H1 (cell line): ENCODE measurements around the gene INPP4A. TPM values are rescaled to one million over a fixed set of nuclear protein-coding genes. Genes with fewer than 3 reads are reported as not detected.

Experiments used
- CTCF ChIA-PET: fragments of 300-600 bp; sonication (Branson Sonifier 250); formaldehyde crosslinking; loops from one replicate; lab custom pipeline; 2021; ENCODE audit not compliant: partially characterized antibody; lab: Charles Lee
- POLR2A ChIA-PET: fragments of 300-600 bp; sonication (Branson Sonifier 250); formaldehyde crosslinking; loops from one replicate; lab custom pipeline; 2021; ENCODE audit warnings: inconsistent platforms; ENCODE audit not compliant: partially characterized antibody; lab: Charles Lee
- DNase-seq, 2 experiments: peaks; one replicate each; pipeline versions ENCODE4 v3.0.0 to v3.0.0-alpha.2; 2010 to 2022; ENCODE audit warnings: low spot score in 2 of 2, low read depth in 1 of 2, mixed read lengths in 1 of 2
- FAIRE-seq: peaks from 2 replicates; lab custom pipeline; 2011; peaks lifted over from hg19 to GRCh38; lab: Jason Lieb, UNC
- H2AFZ ChIP-seq: 2 replicates; pipeline ENCODE4 v1.8.1; 2012; ENCODE audit warnings: low read length, inconsistent platforms
- H2AK5ac ChIP-seq: 2 replicates; pipeline ENCODE4 v1.6.1; 2013; ENCODE audit warnings: low read depth, low read length
- H2BK120ac ChIP-seq: replicated peaks from 2 replicates; pipeline ENCODE3; 2013; ENCODE audit warnings: low read depth, low read length, inconsistent platforms
- H2BK12ac ChIP-seq: 2 replicates; pipeline ENCODE4 v1.6.1; 2013; ENCODE audit warnings: low read depth, low read length
- H2BK15ac ChIP-seq: 2 replicates; pipeline ENCODE4 v1.6.1; 2013; ENCODE audit warnings: low read length
- H2BK20ac ChIP-seq: 2 replicates; pipeline ENCODE4 v1.6.1; 2013; ENCODE audit warnings: low read length
- H2BK5ac ChIP-seq: 2 replicates; pipeline ENCODE4 v1.6.1; 2013; ENCODE audit warnings: low read depth, low read length
- H3K14ac ChIP-seq: 2 replicates; pipeline ENCODE4 v1.6.1; 2013; ENCODE audit warnings: inconsistent platforms; ENCODE audit not compliant: insufficient read length
- H3K18ac ChIP-seq: 2 replicates; pipeline ENCODE4 v1.6.1; 2013; ENCODE audit warnings: low read length; ENCODE audit errors: extremely low read depth
- H3K23ac ChIP-seq: 2 replicates; pipeline ENCODE4 v1.6.1; 2013; ENCODE audit warnings: inconsistent platforms; ENCODE audit not compliant: insufficient read length
- H3K23me2 ChIP-seq: 2 replicates; pipeline ENCODE4 v1.6.1; 2013; ENCODE audit warnings: low read depth, low read length
- H3K27ac ChIP-seq: 2 replicates; pipeline ENCODE4 v1.6.1; 2011; ENCODE audit warnings: low read depth, low read length, inconsistent platforms
- H3K27me3 ChIP-seq, 4 experiments: replicated peaks in 1 of 4; 1 replicate in 1 of 4; 2 replicates in 3 of 4; pipeline versions ENCODE4 v1.6.1 to v1.8.1; 2011 to 2013; ENCODE audit warnings: low read length in 3 of 4, mild to moderate bottlenecking in 3 of 4, inconsistent platforms in 2 of 4, mixed read lengths in 2 of 4, moderate library complexity in 1 of 4; ENCODE audit not compliant: control insufficient read depth in 3 of 4, insufficient read depth in 3 of 4; ENCODE audit errors: extremely low read depth in 1 of 4
- H3K36me3 ChIP-seq, 4 experiments: 2 replicates each; pipeline versions ENCODE4 v1.6.1 to v1.8.1; 2011 to 2013; ENCODE audit warnings: mild to moderate bottlenecking in 4 of 4, low read length in 3 of 4, moderate library complexity in 2 of 4, control low read depth in 1 of 4, inconsistent platforms in 1 of 4; ENCODE audit not compliant: insufficient read depth in 4 of 4, control insufficient read depth in 2 of 4
- H3K4ac ChIP-seq: replicated peaks from 2 replicates; pipeline ENCODE3; 2013; ENCODE audit warnings: low read length, low read depth, mixed read lengths, inconsistent platforms; ENCODE audit not compliant: insufficient read length
- H3K4me1 ChIP-seq, 4 experiments: replicated peaks in 1 of 4; 1 replicate in 1 of 4; 2 replicates in 3 of 4; pipeline versions ENCODE4 v1.6.1 to v1.8.1; 2011 to 2013; ENCODE audit warnings: low read length in 3 of 4, inconsistent platforms in 2 of 4, mixed read lengths in 1 of 4; ENCODE audit not compliant: insufficient read depth in 4 of 4, control insufficient read depth in 3 of 4
- H3K4me2 ChIP-seq, 2 experiments: 2 replicates each; pipeline versions ENCODE4 v1.6.1 to v1.8.1; 2011 to 2013; ENCODE audit warnings: low read depth in 2 of 2, low read length in 2 of 2, control low read depth in 1 of 2, inconsistent platforms in 1 of 2, mild to moderate bottlenecking in 1 of 2; ENCODE audit not compliant: insufficient read depth in 1 of 2
- H3K4me3 ChIP-seq, 4 experiments: fragments of 200-600, 300-600 bp in 1 of 4; sonication (generic), shearing (Covaris generic), sonication (Bioruptor Twin) in 1 of 4; 2 replicates each; pipeline versions ENCODE4 v1.5.1 to v1.8.1; 2011 to 2016; ENCODE audit warnings: low read length in 4 of 4, low read depth in 3 of 4, control low read depth in 2 of 4, inconsistent platforms in 2 of 4, mild to moderate bottlenecking in 2 of 4, mixed read lengths in 1 of 4, moderate library complexity in 1 of 4; ENCODE audit not compliant: insufficient read depth in 2 of 4; ENCODE audit errors: extremely low read depth in 1 of 4
- H3K56ac ChIP-seq: replicated peaks from 2 replicates; pipeline ENCODE3; 2013; ENCODE audit warnings: low read depth, mild to moderate bottlenecking, mixed read lengths, low read length, inconsistent platforms; ENCODE audit not compliant: insufficient read length
- H3K79me1 ChIP-seq: 2 replicates; pipeline ENCODE4 v1.6.1; 2013; ENCODE audit warnings: low read depth, low read length, control low read depth
- H3K79me2 ChIP-seq, 2 experiments: 2 replicates each; pipeline versions ENCODE4 v1.6.1 to v1.8.1; 2012 to 2013; ENCODE audit warnings: low read length in 2 of 2, mild to moderate bottlenecking in 2 of 2, inconsistent platforms in 1 of 2; ENCODE audit not compliant: insufficient read depth in 2 of 2, control insufficient read depth in 1 of 2
- H3K9ac ChIP-seq, 4 experiments: replicated peaks in 1 of 4; 1 replicate in 1 of 4; 2 replicates in 3 of 4; pipeline versions ENCODE4 v1.6.1 to v1.8.1; 2011 to 2013; ENCODE audit warnings: low read depth in 3 of 4, low read length in 3 of 4, control low read depth in 2 of 4, mild to moderate bottlenecking in 2 of 4, moderate library complexity in 2 of 4, inconsistent platforms in 1 of 4; ENCODE audit errors: extremely low read depth in 1 of 4
- H3K9me3 ChIP-seq, 2 experiments: 2 replicates each; pipeline versions ENCODE4 v1.6.1 to v1.8.1; 2012 to 2013; ENCODE audit warnings: mild to moderate bottlenecking in 2 of 2, moderate library complexity in 2 of 2, control low read depth in 1 of 2, inconsistent platforms in 1 of 2, low read depth in 1 of 2, low read length in 1 of 2, mixed read lengths in 1 of 2; ENCODE audit not compliant: insufficient read depth in 2 of 2
- H4K20me1 ChIP-seq, 2 experiments: replicated peaks in 1 of 2; 2 replicates each; pipeline versions ENCODE3 to v1.8.1; 2011 to 2013; ENCODE audit warnings: inconsistent platforms in 2 of 2, low read length in 2 of 2, mild to moderate bottlenecking in 1 of 2; ENCODE audit not compliant: insufficient read depth in 2 of 2, control insufficient read depth in 1 of 2
- H4K5ac ChIP-seq: 2 replicates; pipeline ENCODE4 v1.6.1; 2013; ENCODE audit warnings: low read length, low read depth, mixed read lengths, inconsistent platforms; ENCODE audit not compliant: insufficient read length
- H4K8ac ChIP-seq: 2 replicates; pipeline ENCODE4 v1.8.0; 2013; ENCODE audit warnings: mild to moderate bottlenecking, moderate library complexity, low read length, inconsistent platforms; ENCODE audit not compliant: insufficient read depth; ENCODE audit errors: extremely low read depth
- H4K91ac ChIP-seq: replicated peaks from 2 replicates; pipeline ENCODE3; 2013; ENCODE audit warnings: low read length, mixed read lengths, inconsistent platforms; ENCODE audit not compliant: insufficient read length
- ATF2 ChIP-seq: IDR thresholded peaks from 2 replicates; pipeline ENCODE4 v1.6.1; 2012; ENCODE audit warnings: low read length, inconsistent platforms
- CBX5 ChIP-seq: fragments of 300-800, 300-1000 bp; sonication (generic); IDR thresholded peaks from 2 replicates; pipeline ENCODE4 v1.7.1; 2016; ENCODE audit warnings: antibody characterized with exemption, low read length, low read depth
- CTBP2 ChIP-seq: IDR thresholded peaks from 2 replicates; pipeline ENCODE4 v1.7.0; 2011; ENCODE audit warnings: borderline replicate concordance, mild to moderate bottlenecking, moderate library complexity, mixed read lengths, low read length; ENCODE audit not compliant: insufficient read depth, insufficient read length
- GABPA ChIP-seq: IDR thresholded peaks from 2 replicates; pipeline ENCODE4 v1.6.1; 2011; ENCODE audit warnings: mild to moderate bottlenecking, low read length, moderate library complexity, borderline replicate concordance; ENCODE audit not compliant: insufficient read depth
- JUN ChIP-seq: IDR thresholded peaks from 2 replicates; pipeline ENCODE4 v1.6.1; 2011; ENCODE audit warnings: low read depth, mild to moderate bottlenecking, improper control_type of control experiment, low read length
- KDM4A ChIP-seq: IDR thresholded peaks from one replicate; pipeline ENCODE4 v1.7.1; 2012; ENCODE audit warnings: low read depth, mild to moderate bottlenecking, moderate library complexity, low read length, inconsistent platforms; ENCODE audit not compliant: severe bottlenecking
- MAX ChIP-seq: IDR thresholded peaks from 2 replicates; pipeline ENCODE4 v1.6.1; 2012; ENCODE audit warnings: inconsistent platforms
- NRF1 ChIP-seq: IDR thresholded peaks from 2 replicates; pipeline ENCODE4 v1.6.1; 2011; ENCODE audit warnings: mild to moderate bottlenecking, low read depth, low read length, improper control_type of control experiment
- RNF2 ChIP-seq: fragments of 200-900, 300-1000 bp; sonication (generic); IDR thresholded peaks from 2 replicates; pipeline ENCODE4 v1.7.1; 2016; ENCODE audit warnings: borderline replicate concordance, low read depth, mild to moderate bottlenecking, antibody characterized with exemption, low read length; ENCODE audit not compliant: poor library complexity, severe bottlenecking; ENCODE audit errors: missing control alignments
- SP1 ChIP-seq: IDR thresholded peaks from 2 replicates; pipeline ENCODE4 v1.6.1; 2011; ENCODE audit warnings: low read depth, low read length
- SP4 ChIP-seq: IDR thresholded peaks from 2 replicates; pipeline ENCODE4 v1.6.1; 2012; ENCODE audit warnings: low read length, inconsistent platforms
- TAF1 ChIP-seq: IDR thresholded peaks from 2 replicates; pipeline ENCODE4 v1.6.1; 2011; ENCODE audit warnings: mild to moderate bottlenecking, low read depth, low read length
- WGBS, 2 experiments: shearing (Covaris generic) in 1 of 2; methylation state at CpG; one replicate each; pipeline versions ENCODE4 v1.1.6 to v1.1.7; 2013 to 2015; ENCODE audit warnings: low lambda C conversion rate in 2 of 2, mixed read lengths in 2 of 2, inconsistent platforms in 1 of 2, low coverage in 1 of 2, missing lambda C conversion rate in 1 of 2; ENCODE audit not compliant: insufficient replicate concordance in 2 of 2, insufficient coverage in 1 of 2, insufficient read length in 1 of 2; ENCODE audit errors: extremely low coverage in 1 of 2, missing lambda C conversion rate in 1 of 2; 5-methylcytosine and 5-hydroxymethylcytosine counted together
- polyA plus RNA-seq, 7 experiments: library from polyadenylated mRNA; depleted of rRNA in 3 of 7; stranded (reverse) in 5 of 7; unstranded in 2 of 7; fragments of >200 nt in 5 of 7; fragments of 200-250 nt in 2 of 7; gene quantifications; 1 replicate in 5 of 7; 2 replicates in 1 of 7; 4 replicates in 1 of 7; pipeline versions ENCODE4 v1.2.1 to v1.2.3, GENCODE V29; 2011 to 2013; ENCODE audit warnings: missing spikeins in 2 of 7, mixed read lengths in 2 of 7
- total RNA-seq: library from RNA; stranded (reverse); fragmentation: NEBNext Ultra II Directional; extraction: Animal tissue kit (Norgen Biotek cat#: 25700); gene quantifications from 2 replicates; pipeline ENCODE4 v1.2.1, GENCODE V29; 2021

INPP4A gene
- total and polyA plus RNA-seq, 2 of the 8 experiments (the other 6 are each of a cell fraction or from before 2014, with no cell fraction given) = 25.6 to 34.3 TPM

DNA sequence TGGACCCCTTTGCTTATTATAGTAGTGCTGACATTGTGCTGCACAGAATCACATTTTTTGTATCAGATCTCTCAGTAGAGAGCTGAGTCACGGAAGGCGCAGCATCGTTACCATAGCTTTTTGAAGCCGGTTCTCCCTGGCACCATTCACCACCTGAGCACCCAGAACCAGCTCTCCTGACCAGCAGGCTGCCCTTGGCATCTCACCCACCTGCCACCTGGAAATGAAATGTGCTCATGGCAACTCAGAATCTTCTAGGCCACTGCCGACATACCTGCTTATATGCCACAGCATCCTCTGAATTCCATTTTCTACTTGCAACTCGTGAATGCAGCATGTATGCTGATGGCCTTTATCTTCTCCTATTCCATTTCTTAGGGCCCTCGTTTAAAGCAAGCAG lies 100.9 kb downstream of the INPP4A start:
- H3K4me2 ChIP-seq = no peak overlapping the region
- no peak overlapping the region for H2BK12ac ChIP-seq
- peaks cover 1 to 5% of the 10 kb centered on the region in 2 experiments for H4K20me1 ChIP-seq
- H2BK120ac ChIP-seq = no peak overlapping the region
- no peak overlapping the region for H3K18ac ChIP-seq
- H3K56ac ChIP-seq = no peak overlapping the region
- H3K4me3 ChIP-seq = no peak overlapping the region
- no peaks in the 10 kb centered on the region for H3K23me2 ChIP-seq
- H4K5ac ChIP-seq = no peak overlapping the region
- H2BK5ac ChIP-seq = no peak overlapping the region
- H3K79me2 ChIP-seq = no peaks in the 10 kb centered on the region
- POLR2A ChIA-PET = no interaction called here
- no peak overlapping the region for H3K27ac ChIP-seq
- no peak overlapping the region for H4K8ac ChIP-seq
- H3K23ac ChIP-seq = no peak overlapping the region
- H3K79me1 ChIP-seq = no peaks in the 10 kb centered on the region
- no peak overlapping the region for H4K91ac ChIP-seq
- FAIRE-seq = no peak
- no peak overlapping the region for H2BK15ac ChIP-seq
- H3K4ac ChIP-seq = no peak overlapping the region
- no peak overlapping the region for H2AFZ ChIP-seq
- H3K9me3 ChIP-seq = no peaks in the 10 kb centered on the region
- no peaks in the 10 kb centered on the region for H3K27me3 ChIP-seq
- no peaks in the 10 kb centered on the region for H3K4me1 ChIP-seq
- no peak overlapping the region for H3K9ac ChIP-seq
- no peak for DNase-seq
- no peak overlapping the region for H3K14ac ChIP-seq
- H2BK20ac ChIP-seq = no peak overlapping the region
- WGBS, 2 experiments = 87% methylated on average over 7 of the region's 7 CpGs; no CpG with 5 or more reads in 1 of the 2 experiments
- CTCF ChIA-PET = interaction anchor here (0.7 to 1.8 kb wide), 2 partner anchors 14 to 24 kb away, joined by 3 to 6 read pairs; no protein-coding TSS in a partner anchor
- peaks cover 14 to 28% (median 25%) of the 10 kb centered on the region in 4 experiments; a peak in 7 of 8 replicates for H3K36me3 ChIP-seq
- no peak overlapping the region for H2AK5ac ChIP-seq
- TF ChIP-seq SP1 (no peak), CBX5 (no peak), ATF2 (no peak), MAX (no peak), KDM4A (no peak), RNF2 (no peak), SP4 (no peak), CTBP2 (no peak), NRF1 (no peak), TAF1 (no peak), JUN (no peak), GABPA (no peak)
